Measurements from ENCODE around the gene DPF1.

DNA sequence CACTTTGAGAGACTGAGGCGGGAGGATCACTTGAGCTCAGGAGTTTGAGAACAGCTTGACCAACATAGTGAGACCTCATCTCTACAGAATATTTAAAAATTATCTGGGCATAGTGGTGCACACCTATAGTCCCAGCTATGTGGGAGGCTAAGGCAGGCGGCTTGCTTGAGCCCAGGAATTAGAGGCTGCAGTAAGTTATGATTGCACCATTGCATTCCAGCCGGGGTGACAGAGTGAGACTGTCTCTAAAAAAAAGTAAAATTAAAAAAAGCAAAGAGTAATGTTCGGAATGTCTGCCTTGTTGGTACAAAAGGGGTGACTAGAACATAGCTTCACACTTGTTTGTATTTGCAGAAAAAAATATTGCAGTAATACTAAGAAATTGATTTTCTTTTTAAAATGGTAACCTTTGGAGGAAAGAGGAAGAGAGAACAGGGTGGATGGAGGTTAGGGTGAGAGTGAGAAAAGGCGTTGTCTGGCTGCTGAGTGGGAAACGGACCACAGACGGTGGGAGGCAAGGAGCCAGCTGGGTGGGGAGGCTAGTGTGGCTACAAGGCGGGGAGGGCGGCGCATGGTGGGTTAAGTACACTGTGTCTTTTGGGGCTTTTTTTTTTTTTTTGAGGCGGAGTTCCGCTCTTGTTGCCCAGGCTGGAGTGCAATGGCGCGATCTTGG, 21.9 kb upstream of the DPF1 start:
- TF ChIP-seq EZH2 (IDR thresholded peaks at IDR 0.05) (no peak), POLR2AphosphoS5 (IDR thresholded peaks at IDR 0.05; ENCODE audit: borderline replicate concordance, low read depth, low read length) (no peak)

Measured in SK-N-MC (cell line).